Transverse colon (tissue), 4 donors: Measurements from ENCODE around the gene RASGRP3. TPM values are rescaled to one million over a fixed set of nuclear protein-coding genes. Genes with fewer than 3 reads are reported as not detected.

Experiments used
- DNase-seq: peaks from one replicate; pipeline ENCODE4 v3.0.0-alpha.2; 2019
- H3K27ac ChIP-seq, 4 donors: fragments of 200-600 bp; sonication (generic); 2 replicates each; pipeline ENCODE4 v1.5.1; 2016 to 2018; ENCODE audit warnings: inconsistent platforms in 4 of 4
- H3K27me3 ChIP-seq: fragments of 200-600 bp; sonication (generic); 2 replicates; pipeline ENCODE4 v1.5.1; 2017; ENCODE audit warnings: inconsistent platforms
- H3K36me3 ChIP-seq, 4 donors: fragments of 200-600 bp; sonication (generic); 2 replicates each; pipeline ENCODE4 v1.5.1; 2017 to 2019; ENCODE audit warnings: inconsistent platforms in 4 of 4
- H3K4me1 ChIP-seq, 4 donors: fragments of 200-600 bp; sonication (generic); 2 replicates each; pipeline ENCODE4 v1.5.1; 2017 to 2020; ENCODE audit warnings: inconsistent platforms in 4 of 4
- H3K4me3 ChIP-seq, 4 donors: fragments of 200-600 bp; sonication (generic); 1 replicate in 1 of 4; 2 replicates in 3 of 4; pipeline versions ENCODE4 v1.5.1 to v1.6.1; 2017 to 2019; ENCODE audit warnings: inconsistent platforms in 4 of 4
- H3K9me3 ChIP-seq, 2 donors: fragments of 200-600 bp; sonication (generic); 2 replicates each; pipeline ENCODE4 v1.5.1; 2017 to 2019; ENCODE audit warnings: inconsistent platforms in 2 of 2
- CTCF ChIP-seq, 5 experiments: fragments of 200-600 bp in 3 of 5; fragments of 450-650 bp in 2 of 5; sonication (generic) in 3 of 5; IDR thresholded peaks; 1 replicate in 2 of 5; 2 replicates in 3 of 5; pipeline ENCODE4 v1.5.1; 2016 to 2017; ENCODE audit warnings: antibody characterized with exemption in 5 of 5, inconsistent platforms in 3 of 5, mild to moderate bottlenecking in 2 of 5, moderate library complexity in 1 of 5
- EP300 ChIP-seq: sonication (generic); formaldehyde crosslinking; IDR thresholded peaks from one replicate; pipeline ENCODE4 v1.6.1; 2017; ENCODE audit warnings: antibody characterized with exemption, low read depth
- POLR2A ChIP-seq: fragments of 450-650 bp; IDR thresholded peaks from one replicate; pipeline ENCODE4 v1.6.1; 2016; ENCODE audit warnings: antibody characterized with exemption, mild to moderate bottlenecking, moderate library complexity
- POLR2AphosphoS5 ChIP-seq, 3 donors: sonication (generic); formaldehyde crosslinking; IDR thresholded peaks; one replicate each; pipeline ENCODE4 v1.6.1; 2016; ENCODE audit warnings: antibody characterized with exemption in 3 of 3
- WGBS, 2 donors: methylation state at CpG; one replicate each; pipeline ENCODE4 v1.1.5; 2018; ENCODE audit warnings: low coverage in 1 of 2; 5-methylcytosine and 5-hydroxymethylcytosine counted together
- in situ Hi-C, 4 donors: fragments of 200-750 bp; cut with MboI; loops; one replicate each; pipeline versions ENCODE4 v1.15.0 to v1.15.1; 2017; ENCODE audit warnings: low sequenced_read_pairs in 3 of 4, low pct_ligation_motif_present in 1 of 4, low pct_unique_long_range_greater_than_20kb in 1 of 4
- intact Hi-C: fragments of 100-400 bp; cut with DNase I; formaldehyde crosslinking; loops from one replicate; pipeline ENCODE4 v1.15.1; 2023; ENCODE audit warnings: low total_unique reads
- total RNA-seq, 4 donors: library from RNA; depleted of rRNA; stranded (reverse); fragments of >200 nt; gene quantifications; one replicate each; pipeline ENCODE4 v1.1.0, GENCODE V29; 2016

RASGRP3 gene
- total RNA-seq, 4 donors from 2014 or later, result 3.4 to 16.5 (median 4.8) TPM; not detected in 1

GRCh38 chr2:33573657-33574056 lies 97.2 kb downstream of the RASGRP3 start:
- WGBS, 2 donors, result 90 to 93% methylated on average over 2 to 6 of the region's 6 CpGs
- Histone ChIP-seq H3K4me3 (no peak overlapping the region), H3K4me1 (no peaks in the 10 kb centered on the region), H3K36me3 (no peaks in the 10 kb centered on the region), H3K27me3 (no peaks in the 10 kb centered on the region), H3K27ac (no peak overlapping the region), H3K9me3 (no peaks in the 10 kb centered on the region)
- no peak for DNase-seq
- in situ Hi-C loops, result loop anchor here in 1 of 4 donors (10.0 kb wide), 1 partner anchor 99 kb away; the partner anchor contains the start of gene RASGRP3
- TF ChIP-seq POLR2AphosphoS5 (IDR thresholded peaks at IDR 0.05) (no peak), CTCF (IDR thresholded peaks at IDR 0.05) (no peak), EP300 (no peak), POLR2A (no peak)
- intact Hi-C loops, result no loop called here

GRCh38 chr2:33577084-33577483 lies 100.6 kb downstream of the RASGRP3 start:
- in situ Hi-C loops, result loop anchor here in 1 of 4 donors (10.0 to 25.0 kb wide), 2 partner anchors 102 to 540 kb away; partner anchors contain the start of gene RASGRP3
- intact Hi-C loops, result no loop called here
- WGBS, 2 donors, result 87 to 95% methylated on average over 4 to 8 of the region's 8 CpGs

GRCh38 chr2:33577668-33578067 lies 101.2 kb downstream of the RASGRP3 start:
- Histone ChIP-seq H3K4me1 (no peaks in the 10 kb centered on the region), H3K9me3 (no peaks in the 10 kb centered on the region), H3K27me3 (no peaks in the 10 kb centered on the region), H3K36me3 (no peaks in the 10 kb centered on the region), H3K4me3 (no peak overlapping the region), H3K27ac (no peak overlapping the region)
- WGBS, 2 donors, result 51 to 56% methylated on average over 2 of the region's 2 CpGs
- TF ChIP-seq POLR2AphosphoS5 (IDR thresholded peaks at IDR 0.05) (no peak), POLR2A (no peak), CTCF (IDR thresholded peaks at IDR 0.05) (no peak), EP300 (no peak)
- no peak for DNase-seq
- intact Hi-C loops, result no loop called here
- in situ Hi-C loops, result loop anchor here in 1 of 4 donors (10.0 to 25.0 kb wide), 2 partner anchors 103 to 540 kb away; partner anchors contain the start of gene RASGRP3

More at GRCh38 chr2:33577084-33577483, 100.6 kb downstream of the RASGRP3 start:
- Histone ChIP-seq H3K36me3 (no peaks in the 10 kb centered on the region), H3K9me3 (no peaks in the 10 kb centered on the region), H3K27me3 (no peaks in the 10 kb centered on the region), H3K27ac (no peak overlapping the region), H3K4me1 (no peaks in the 10 kb centered on the region), H3K4me3 (no peak overlapping the region)
- DNase-seq, result no peak
- TF ChIP-seq POLR2A, result no peak
- no peak for TF ChIP-seq POLR2AphosphoS5 (IDR thresholded peaks at IDR 0.05)
- no peak for TF ChIP-seq CTCF (IDR thresholded peaks at IDR 0.05)

GRCh38 chr2:33579227-33579626 lies 102.8 kb downstream of the RASGRP3 start:
- DNase-seq, result no peak
- no peak overlapping the region for H3K4me3 ChIP-seq
- in situ Hi-C loops, result loop anchor here in 1 of 4 donors (10.0 to 25.0 kb wide), 2 partner anchors 104 to 542 kb away; partner anchors contain the start of gene RASGRP3
- H3K4me1 ChIP-seq, result peaks cover 0 to 6% (median 0%) of the 10 kb centered on the region in 4 donors
- intact Hi-C loops, result no loop called here
- no peaks in the 10 kb centered on the region for H3K27me3 ChIP-seq
- TF ChIP-seq POLR2A (no peak), CTCF (IDR thresholded peaks at IDR 0.05) (no peak), POLR2AphosphoS5 (IDR thresholded peaks at IDR 0.05) (no peak), EP300 (no peak)
- H3K9me3 ChIP-seq, result no peaks in the 10 kb centered on the region
- no peaks in the 10 kb centered on the region for H3K36me3 ChIP-seq
- H3K27ac ChIP-seq, result no peak overlapping the region
- whole genome bisulfite sequencing, 2 donors, result 90 to 100% methylated on average over 5 of the region's 5 CpGs
